Motor neuron (in vitro differentiated cells): Measurements from ENCODE around the gene KCNQ4. TPM values are rescaled to one million over a fixed set of nuclear protein-coding genes. Genes with fewer than 3 reads are reported as not detected.
A peak's percentile ranks its signal among the peaks of the same experiment; 100 is the strongest.

Source experiments
- ATAC-seq, 8 experiments: fragments of 200-7000 bp; cut with Tn5 transposase; replicated peaks in 6 of 8; 2 replicates each; pipeline ENCODE4 v1.8.0; 2021; ENCODE audit warnings: mild to moderate bottlenecking in 8 of 8, moderate library complexity in 8 of 8
- H3K27ac ChIP-seq, 2 donors: fragments of 250-450 bp; sonication (Bioruptor Pico); 2 replicates each; pipeline ENCODE4 v1.9.0; 2021; ENCODE audit warnings: antibody characterized with exemption in 2 of 2, mild to moderate bottlenecking in 2 of 2, moderate library complexity in 1 of 2
- H3K4me1 ChIP-seq, 2 donors: fragments of 250-450 bp; sonication (Bioruptor Pico); replicated peaks in 1 of 2; 2 replicates each; pipeline ENCODE4 v1.6.1; 2021; ENCODE audit warnings: antibody characterized with exemption in 2 of 2, mild to moderate bottlenecking in 2 of 2, moderate library complexity in 1 of 2
- H3K4me3 ChIP-seq, 5 donors: fragments of 250-450 bp; sonication (Bioruptor Pico); 2 replicates each; pipeline ENCODE4 v1.9.0; 2021; ENCODE audit warnings: antibody characterized with exemption in 5 of 5, mild to moderate bottlenecking in 5 of 5, moderate library complexity in 4 of 5
- WGBS, 10 experiments: fragments of 450-650 bp; shearing (Covaris generic); methylation state at CpG; one replicate each; pipeline ENCODE4 v1.0.0; 2022; 5-methylcytosine and 5-hydroxymethylcytosine counted together
- in situ Hi-C, 9 experiments: fragments of 400-800 bp; cut with MboI; loops; one replicate each; pipeline ENCODE4 v1.15.0; 2021; ENCODE audit warnings: low sequenced_read_pairs in 9 of 9, low pct_unique_long_range_greater_than_20kb in 2 of 9; ENCODE audit not compliant: unreplicated experiment in 9 of 9
- total RNA-seq, 8 experiments: library from RNA; unstranded; fragments of 300-600 nt; gene quantifications; 2 replicates each; pipeline versions ENCODE4 v1.2.3 to v1.2.4, GENCODE V29; 2022

Gene KCNQ4
- total RNA-seq, 8 experiments from 2014 or later: 0.22 to 4.6 (median 0.53) TPM

DNA sequence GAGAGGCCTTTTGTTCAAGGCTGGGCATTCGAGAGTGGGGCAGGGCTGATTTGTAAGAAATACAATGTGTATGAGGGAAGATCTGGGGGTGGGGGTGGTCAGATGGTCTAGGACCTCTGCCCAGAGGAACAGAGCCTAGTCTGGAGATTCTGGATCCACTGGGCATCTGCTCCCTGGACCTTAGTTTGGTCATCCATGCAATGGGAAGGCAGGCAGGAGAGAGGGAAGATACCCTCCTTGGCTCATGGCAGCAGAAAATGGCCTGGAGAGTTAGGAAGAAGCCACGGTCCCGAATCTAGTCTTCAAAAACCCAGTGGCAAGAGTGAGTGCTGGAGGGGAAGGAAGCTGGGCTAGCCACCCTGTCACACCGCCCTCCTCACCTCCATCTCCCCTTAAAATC is 39.8 kb downstream of the KCNQ4 start:
- in situ Hi-C loops: no loop called here
- Histone ChIP-seq H3K27ac (no peak overlapping the region), H3K4me3 (no peak overlapping the region), H3K4me1 (peaks cover 27 to 59% of the 10 kb centered on the region in 2 donors)
- ATAC-seq: no peak
- 52 to 91% (median 73%) methylated on average over 2 to 4 of the region's 4 CpGs; no CpG with 5 or more reads in 6 of the 10 experiments for WGBS, 10 experiments

GRCh38 chr1:40823983-40824382 is 40.4 kb downstream of the KCNQ4 start:
- no peak overlapping the region for H3K27ac ChIP-seq
- peaks cover 22 to 52% of the 10 kb centered on the region in 2 donors for H3K4me1 ChIP-seq
- in situ Hi-C loops: no loop called here
- no peak for ATAC-seq
- no peak overlapping the region for H3K4me3 ChIP-seq
- WGBS, 10 experiments: 89 to 100% (median 93%) methylated on average over 4 to 10 of the region's 17 CpGs; no CpG with 5 or more reads in 7 of the 10 experiments

GRCh38 chr1:40824591-40825434 is 41.2 kb downstream of the KCNQ4 start:
- in situ Hi-C loops: no loop called here
- peaks cover 18 to 46% of the 10 kb centered on the region in 2 donors for H3K4me1 ChIP-seq

DNA sequence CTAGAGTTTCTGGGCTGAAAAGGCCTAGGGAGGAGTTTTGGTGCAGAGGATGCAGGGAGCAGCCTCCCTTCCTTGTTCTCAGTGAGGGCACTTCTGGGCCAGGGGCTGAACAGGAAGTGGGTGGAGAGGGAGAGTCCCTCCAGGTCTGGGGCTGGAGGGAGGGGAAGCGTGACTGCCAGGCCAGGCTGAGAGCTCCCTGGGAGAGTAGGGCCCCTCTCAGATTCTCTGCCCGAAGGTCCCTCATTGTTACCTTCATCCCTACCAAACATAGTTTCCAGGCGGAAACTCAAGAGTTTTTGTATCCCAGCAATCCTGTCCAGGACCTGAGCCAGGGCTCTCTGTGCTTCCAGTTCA is 41.8 kb downstream of the KCNQ4 start:
- Histone ChIP-seq H3K4me3 (no peak overlapping the region), H3K27ac (peak overlapping the region in 1 of 2 donors; percentile 1), H3K4me1 (peaks cover 18 to 46% of the 10 kb centered on the region in 2 donors)
- WGBS, 10 experiments: 57 to 100% (median 63%) methylated on average over 1 to 3 of the region's 3 CpGs; no CpG with 5 or more reads in 6 of the 10 experiments
- in situ Hi-C loops: no loop called here
- peak in 5 of 8 experiments; percentile 55 to 79 (median 58) for ATAC-seq

More at GRCh38 chr1:40824591-40825434, 41.2 kb downstream of the KCNQ4 start:
- peak overlapping the region in 1 of 2 donors; percentile 1 for H3K27ac ChIP-seq
- WGBS, 10 experiments: 15 to 77% (median 40%) methylated on average over 3 to 17 of the region's 18 CpGs; no CpG with 5 or more reads in 2 of the 10 experiments
- no peak overlapping the region for H3K4me3 ChIP-seq
- ATAC-seq: peak in 3 of 8 experiments; percentile 5 to 21 (median 6)

- no peak overlapping the region for H3K4me3 ChIP-seq
- in situ Hi-C loops: no loop called here
- WGBS, 10 experiments: 30 to 82% (median 52%) methylated on average over 2 to 5 of the region's 5 CpGs; no CpG with 5 or more reads in 6 of the 10 experiments
- peaks cover 18 to 43% of the 10 kb centered on the region in 2 donors for H3K4me1 ChIP-seq
- no peak overlapping the region for H3K27ac ChIP-seq
- ATAC-seq: no peak
Measured at GRCh38 chr1:40825996-40826395, 42.4 kb downstream of the KCNQ4 start.

- Histone ChIP-seq H3K4me3 (no peak overlapping the region), H3K27ac (no peak overlapping the region), H3K4me1 (peaks cover 14 to 20% of the 10 kb centered on the region in 2 donors)
- 20 to 94% (median 79%) methylated on average over 2 to 12 of the region's 14 CpGs; no CpG with 5 or more reads in 3 of the 10 experiments for WGBS, 10 experiments
- ATAC-seq: no peak
- in situ Hi-C loops: no loop called here
Measured at GRCh38 chr1:40829631-40830245, 46.2 kb downstream of the KCNQ4 start.

DNA sequence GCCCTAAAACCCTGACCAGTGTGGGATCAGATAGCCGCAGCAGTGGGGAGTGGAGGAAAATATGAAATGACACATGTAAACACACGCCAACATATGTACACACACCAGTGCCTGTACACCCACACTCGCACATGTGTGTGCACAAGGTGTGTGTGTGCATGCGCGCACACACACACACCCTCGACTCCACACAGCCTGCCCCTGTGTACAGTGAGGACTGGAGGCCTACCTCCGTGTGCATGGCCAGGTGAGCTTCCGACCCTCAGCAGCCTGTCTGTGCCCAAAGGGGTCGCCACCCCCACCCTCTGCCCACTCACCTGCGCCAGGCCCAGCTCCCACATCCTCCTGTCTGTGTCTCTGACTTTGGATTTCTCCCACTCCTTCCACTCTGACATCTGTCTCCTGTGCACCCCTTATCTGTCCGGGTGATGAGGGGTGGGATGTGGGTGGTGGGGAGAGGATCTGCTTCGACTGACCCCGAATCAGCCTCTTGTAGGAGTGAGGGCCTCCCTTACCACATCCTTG is 46.9 kb downstream of the KCNQ4 start:
- in situ Hi-C loops: no loop called here
- 40 to 91% (median 85%) methylated on average over 1 to 6 of the region's 13 CpGs; no CpG with 5 or more reads in 4 of the 10 experiments for WGBS, 10 experiments
- H3K27ac ChIP-seq: no peak overlapping the region
- no peak overlapping the region for H3K4me3 ChIP-seq
- ATAC-seq: no peak
- H3K4me1 ChIP-seq: peaks cover 8 to 13% of the 10 kb centered on the region in 2 donors

DNA sequence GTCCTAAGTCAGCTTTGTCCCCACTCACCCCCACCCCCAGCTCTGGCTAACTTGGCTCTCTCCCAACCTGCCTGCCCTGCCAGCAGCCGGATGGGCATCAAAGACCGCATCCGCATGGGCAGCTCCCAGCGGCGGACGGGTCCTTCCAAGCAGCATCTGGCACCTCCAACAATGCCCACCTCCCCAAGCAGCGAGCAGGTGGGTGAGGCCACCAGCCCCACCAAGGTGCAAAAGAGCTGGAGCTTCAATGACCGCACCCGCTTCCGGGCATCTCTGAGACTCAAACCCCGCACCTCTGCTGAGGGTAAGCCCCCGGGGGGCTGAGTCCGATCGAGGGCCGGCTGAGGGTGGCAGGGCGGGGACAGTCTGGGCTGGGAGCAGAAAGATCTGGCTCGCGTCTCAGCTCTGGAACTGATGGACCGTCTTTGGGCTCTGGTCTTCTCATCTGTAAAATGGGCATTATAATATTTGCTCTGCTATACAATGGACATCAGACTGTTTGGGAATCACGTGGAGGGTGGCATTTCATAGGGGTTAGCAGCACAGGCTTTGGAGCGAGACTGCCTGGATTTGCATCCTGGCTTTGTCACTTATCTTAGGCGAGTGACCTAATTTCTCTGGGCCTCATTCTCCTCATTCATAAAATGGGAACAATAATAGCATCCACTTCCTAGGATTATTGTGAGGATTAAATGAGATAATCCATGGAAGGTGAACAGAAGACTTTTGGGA is 47.6 kb downstream of the KCNQ4 start:
- ATAC-seq: no peak
- H3K4me1 ChIP-seq: peaks cover under 1 to 6% of the 10 kb centered on the region in 2 donors
- in situ Hi-C loops: no loop called here
- H3K27ac ChIP-seq: no peak overlapping the region
- 60 to 100% (median 93%) methylated on average over 1 to 16 of the region's 22 CpGs for WGBS, 10 experiments
- no peak overlapping the region for H3K4me3 ChIP-seq

GRCh38 chr1:40833979-40834378 is 50.4 kb downstream of the KCNQ4 start:
- Histone ChIP-seq H3K4me3 (no peak overlapping the region), H3K27ac (no peak overlapping the region), H3K4me1 (peaks cover 0 to 3% of the 10 kb centered on the region in 2 donors)
- ATAC-seq: no peak
- in situ Hi-C loops: no loop called here
- WGBS, 10 experiments: 80% methylated on average over 1 of the region's 1 CpG; no CpG with 5 or more reads in 9 of the 10 experiments

GRCh38 chr1:40834968-40835545 is 51.5 kb downstream of the KCNQ4 start:
- in situ Hi-C loops: no loop called here
- no peak overlapping the region for H3K27ac ChIP-seq
- peaks cover 0 to 6% of the 10 kb centered on the region in 2 donors for H3K4me1 ChIP-seq
- ATAC-seq: no peak
- WGBS, 10 experiments: 33 to 100% (median 80%) methylated on average over 1 to 10 of the region's 11 CpGs; no CpG with 5 or more reads in 3 of the 10 experiments
- H3K4me3 ChIP-seq: no peak overlapping the region

GRCh38 chr1:40836283-40836682 is 52.7 kb downstream of the KCNQ4 start:
- no peak overlapping the region for H3K27ac ChIP-seq
- H3K4me3 ChIP-seq: no peak overlapping the region
- H3K4me1 ChIP-seq: peaks cover 0 to 6% of the 10 kb centered on the region in 2 donors
- no peak for ATAC-seq
- in situ Hi-C loops: no loop called here
- 29 to 91% (median 70%) methylated on average over 1 to 4 of the region's 4 CpGs; no CpG with 5 or more reads in 1 of the 10 experiments for WGBS, 10 experiments

DNA sequence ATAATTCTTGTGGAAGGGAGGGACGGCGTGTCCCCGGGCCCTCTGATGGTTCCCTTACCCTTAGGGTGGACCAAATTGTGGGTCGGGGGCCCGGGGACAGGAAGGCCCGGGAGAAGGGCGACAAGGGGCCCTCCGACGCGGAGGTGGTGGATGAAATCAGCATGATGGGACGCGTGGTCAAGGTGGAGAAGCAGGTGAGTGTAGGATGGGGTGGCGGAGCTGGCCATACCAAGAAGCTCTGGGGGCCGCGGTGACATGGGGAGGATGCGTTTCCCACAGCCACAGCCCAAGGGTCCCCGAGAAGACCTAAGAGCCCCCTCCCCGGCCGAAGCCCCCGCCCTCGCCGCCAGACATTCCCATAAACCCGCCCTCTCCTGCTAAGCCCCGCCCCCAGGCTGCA is 54.0 kb downstream of the KCNQ4 start:
- in situ Hi-C loops: no loop called here
- H3K27ac ChIP-seq: no peak overlapping the region
- peak in 1 of 8 experiments; percentile 9 for ATAC-seq
- 80 to 98% (median 89%) methylated on average over 2 to 9 of the region's 24 CpGs; no CpG with 5 or more reads in 6 of the 10 experiments for WGBS, 10 experiments
- H3K4me1 ChIP-seq: peaks cover 0 to 6% of the 10 kb centered on the region in 2 donors
- H3K4me3 ChIP-seq: no peak overlapping the region
